EH (cell line): Measurements from ENCODE around the gene RAB27B.
A peak's percentile ranks its signal among the peaks of the same experiment; 100 is the strongest.

ENCODE experiments used
- DNase-seq: peaks from one replicate; pipeline ENCODE4 v3.0.0-alpha.2; 2015; ENCODE audit warnings: low read depth

Gene RAB27B

GRCh38 chr18:54910161-54910919 lies 82.1 kb downstream of the RAB27B start:
- DNase-seq: no peak

DNA sequence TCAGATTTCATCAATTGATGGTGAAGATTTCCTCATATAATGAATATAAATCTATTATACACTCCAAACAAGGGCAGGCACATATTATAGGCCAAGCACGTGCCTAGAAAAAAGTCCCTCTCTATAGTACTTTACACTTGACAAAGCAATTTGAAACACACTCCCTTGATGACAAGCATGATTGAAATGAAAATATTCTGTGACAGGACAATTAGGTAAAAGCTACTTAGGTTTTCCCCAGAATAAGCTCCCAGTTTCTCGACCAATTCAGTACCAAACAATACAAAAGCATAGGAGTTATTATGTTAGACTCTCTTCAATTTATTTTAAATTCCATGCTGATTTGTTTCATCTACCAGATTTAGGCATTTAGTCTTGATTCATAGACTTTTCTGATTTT lies 83.3 kb downstream of the RAB27B start:
- DNase-seq: no peak

DNA sequence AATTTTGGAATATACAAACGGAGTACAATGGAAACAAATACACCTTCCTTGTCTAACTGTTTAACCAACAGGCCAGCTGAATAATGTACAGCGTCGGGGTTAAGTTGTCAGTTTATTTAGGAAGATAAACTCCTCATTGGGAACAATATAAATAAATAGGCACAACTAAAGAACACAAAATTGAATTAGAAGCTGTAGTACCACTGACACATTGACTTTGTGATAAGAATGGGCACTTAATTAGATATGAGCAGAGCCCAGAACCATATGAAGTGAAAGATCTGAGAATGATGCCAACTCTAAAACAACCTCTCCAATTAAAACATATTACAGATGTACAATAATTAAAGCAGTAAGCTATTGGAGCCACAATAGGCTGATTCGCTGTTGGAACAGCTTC lies 86.5 kb downstream of the RAB27B start:
- DNase-seq: no peak

GRCh38 chr18:54916507-54916906 lies 88.2 kb downstream of the RAB27B start:
- no peak for DNase-seq

DNA sequence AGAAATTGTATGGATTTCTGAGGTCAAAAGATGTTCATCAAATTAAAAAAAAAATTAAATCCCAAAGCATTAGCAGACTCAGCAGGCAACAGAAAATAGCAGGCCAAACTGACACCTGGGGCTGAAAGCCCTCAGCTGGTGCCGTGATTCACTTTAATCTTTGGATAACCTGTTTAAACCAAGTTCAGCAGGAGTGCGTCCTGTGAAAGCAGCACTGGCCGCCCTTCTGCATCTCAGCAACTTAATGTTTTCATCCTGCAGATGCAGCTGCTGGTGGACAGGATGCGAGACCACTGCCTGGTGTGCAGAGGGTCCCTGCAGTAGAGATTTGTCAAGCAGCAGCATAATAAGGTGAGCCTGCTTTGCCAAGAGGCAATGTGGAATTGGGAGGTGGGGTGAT lies 89.8 kb downstream of the RAB27B start:
- no peak for DNase-seq

DNA sequence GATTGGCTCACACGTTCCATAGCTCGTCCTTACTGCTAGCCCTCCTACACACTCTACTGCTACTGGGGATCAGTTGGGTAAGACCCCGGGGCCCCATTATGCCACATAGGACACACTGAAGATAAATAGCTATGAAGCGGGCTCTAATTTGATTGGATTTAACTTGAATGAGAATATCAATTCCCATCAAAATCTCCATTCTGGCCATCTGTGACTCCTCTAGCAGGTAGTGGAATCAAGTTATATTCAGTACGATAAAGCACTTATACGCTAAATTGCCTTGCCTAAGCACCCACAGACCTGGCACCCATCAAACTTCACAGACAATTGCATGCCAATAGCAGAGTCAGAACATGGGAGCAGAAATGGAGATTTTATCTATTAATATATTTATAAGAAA lies 91.1 kb downstream of the RAB27B start:
- DNase-seq: no peak

DNA sequence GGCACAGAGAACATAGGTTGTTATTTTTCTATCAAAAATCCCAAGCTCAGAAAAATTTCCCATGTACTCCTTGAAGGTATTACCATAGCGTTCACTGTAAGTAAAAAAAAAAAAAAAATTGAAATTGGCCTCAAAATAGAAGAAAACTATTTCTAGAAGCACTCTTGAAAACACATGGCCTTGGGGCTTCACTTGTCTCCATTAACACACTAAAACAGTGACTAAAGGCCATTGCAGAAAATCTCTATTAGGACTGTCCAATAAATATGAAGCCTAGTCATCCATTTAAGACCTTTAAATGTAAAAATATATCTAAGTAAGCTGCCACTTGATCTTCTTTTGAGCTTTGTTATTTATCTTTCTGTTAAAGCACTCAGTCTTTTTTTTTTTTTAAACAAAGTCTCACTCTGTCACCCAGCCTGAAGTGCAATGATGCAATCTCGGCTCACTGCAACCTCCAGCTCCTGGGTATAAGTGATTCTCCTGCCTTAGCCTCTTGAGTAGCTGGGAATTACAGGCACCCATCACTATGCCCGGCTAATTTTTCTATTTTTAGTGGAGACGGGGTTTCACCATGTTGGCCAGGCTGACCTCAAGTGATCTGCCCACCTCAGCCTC lies 95.2 kb downstream of the RAB27B start:
- peak; percentile 11 for DNase-seq

DNA sequence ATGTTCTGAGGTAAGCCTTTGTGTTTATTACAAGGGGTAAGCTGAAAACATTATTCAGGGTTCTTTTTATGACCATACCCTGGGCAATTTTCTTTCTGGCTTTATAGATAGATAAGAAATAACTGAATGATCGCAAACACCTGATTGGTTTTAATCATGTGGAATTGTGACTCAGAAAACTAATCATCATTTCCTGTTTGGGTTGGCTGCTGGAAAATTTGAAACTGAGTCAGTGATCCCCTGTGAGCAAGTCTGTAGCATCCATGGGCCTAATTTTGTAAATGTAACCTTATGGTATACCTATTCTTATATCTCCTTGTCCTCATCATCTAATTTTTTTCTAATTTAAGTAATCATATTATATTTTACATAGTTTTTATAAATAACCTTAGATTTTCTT lies 96.7 kb downstream of the RAB27B start:
- peak; percentile 13 for DNase-seq

DNA sequence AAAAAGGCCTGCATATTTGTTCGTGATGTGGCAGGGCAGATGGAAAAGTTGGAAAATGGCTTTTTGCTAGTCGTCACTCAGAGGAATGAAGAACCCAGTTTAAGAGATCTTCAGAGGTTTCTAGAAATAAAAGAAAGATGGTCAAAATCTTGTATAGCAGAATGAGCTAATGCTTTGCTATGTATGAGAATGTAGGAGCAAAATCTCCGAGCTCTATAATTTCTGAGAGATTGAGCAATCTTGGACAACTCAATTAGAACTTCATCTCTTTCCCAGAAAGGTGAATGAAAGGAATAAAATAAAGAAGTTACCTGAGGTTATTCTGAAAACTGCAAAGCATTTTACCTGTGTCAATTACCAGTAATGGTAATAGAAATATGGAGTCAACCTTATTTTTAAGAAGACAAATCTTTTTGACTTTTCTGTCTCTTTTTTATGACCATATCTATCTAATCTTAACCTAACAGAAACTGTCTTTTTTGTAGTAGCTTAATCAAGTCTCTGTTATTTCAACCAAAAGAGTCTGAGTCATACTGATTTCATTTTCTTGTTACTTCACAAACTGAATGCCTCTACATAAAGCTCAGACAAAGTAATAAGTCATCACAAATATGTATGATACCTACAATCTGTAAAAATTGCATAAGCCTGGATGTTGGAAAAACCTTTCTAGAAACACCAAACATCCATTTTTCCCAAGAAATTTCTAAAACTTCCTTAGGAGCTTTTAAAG lies 98.5 kb downstream of the RAB27B start:
- DNase-seq: peak; percentile 31

GRCh38 chr18:54928236-54928635 lies 100.0 kb downstream of the RAB27B start:
- no peak for DNase-seq

DNA sequence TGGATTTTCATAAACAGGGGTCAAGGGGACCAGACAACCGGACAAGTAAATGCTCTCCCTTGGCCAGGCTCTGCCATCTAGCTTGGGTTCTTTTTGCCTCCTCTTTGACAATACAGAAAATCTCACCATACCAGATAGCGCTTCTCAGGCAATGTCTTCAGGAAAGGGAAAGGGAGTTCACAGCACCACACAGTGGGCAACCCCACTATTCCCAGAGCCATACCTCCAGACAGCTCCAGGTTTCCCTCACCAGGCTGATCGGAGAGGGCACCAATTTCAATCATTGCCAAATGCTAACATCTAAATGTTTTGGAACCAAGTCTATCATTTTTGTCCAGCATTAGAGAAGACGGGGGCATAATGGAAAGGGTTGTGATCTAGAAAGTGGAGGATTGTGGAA lies 102.9 kb downstream of the RAB27B start:
- DNase-seq: no peak

DNA sequence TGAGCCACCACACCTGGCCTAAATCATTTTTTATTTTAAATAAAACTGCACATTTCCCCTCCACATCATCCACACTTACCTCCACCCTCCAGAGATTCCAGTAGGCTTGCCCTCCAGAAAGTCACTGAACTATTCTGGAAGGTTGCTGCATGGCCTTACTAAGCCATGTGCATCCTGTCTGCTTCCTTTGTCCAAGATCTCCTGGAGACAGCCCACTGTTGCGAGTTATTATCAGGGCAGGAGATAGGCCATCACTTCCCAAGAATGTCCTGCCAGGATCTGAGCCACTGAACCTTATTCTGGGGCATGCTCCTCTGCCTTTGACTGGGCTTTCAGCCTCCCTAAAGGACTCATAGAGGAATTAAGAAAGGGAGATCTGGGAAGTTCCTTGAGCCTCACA lies 104.2 kb downstream of the RAB27B start:
- DNase-seq: no peak

- no peak for DNase-seq
These were observed 110.2 kb downstream of the RAB27B start for GRCh38 chr18:54938506-54938905.

DNA sequence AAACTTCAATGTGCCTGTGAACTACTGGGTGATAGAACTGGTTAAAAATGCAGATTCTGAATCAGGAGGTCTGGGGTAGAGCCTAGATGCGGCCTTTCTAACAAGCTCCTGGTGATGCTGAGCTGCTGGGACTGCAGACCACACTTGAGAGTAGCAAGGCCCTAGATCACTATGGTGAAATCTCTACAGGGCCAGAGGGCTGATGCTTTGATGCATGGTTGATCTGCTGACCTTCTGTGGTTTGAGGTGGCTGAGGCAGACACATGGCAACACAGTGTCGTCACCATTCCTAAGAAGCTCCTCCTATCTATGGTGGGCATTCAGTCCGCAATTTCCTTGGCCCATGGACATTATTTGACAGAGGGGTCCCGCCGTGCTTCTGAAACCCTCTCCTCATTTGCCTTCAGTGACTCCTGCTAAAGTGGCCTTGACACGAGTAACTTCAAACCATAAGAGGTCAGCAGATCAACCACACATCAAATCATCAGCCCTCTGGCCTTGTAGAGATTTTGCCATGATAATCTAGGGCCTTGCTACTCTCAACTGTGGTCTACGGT lies 111.2 kb downstream of the RAB27B start:
- peak; percentile 11 for DNase-seq

- no peak for DNase-seq
These were observed 113.9 kb downstream of the RAB27B start for GRCh38 chr18:54942144-54942543.

DNA sequence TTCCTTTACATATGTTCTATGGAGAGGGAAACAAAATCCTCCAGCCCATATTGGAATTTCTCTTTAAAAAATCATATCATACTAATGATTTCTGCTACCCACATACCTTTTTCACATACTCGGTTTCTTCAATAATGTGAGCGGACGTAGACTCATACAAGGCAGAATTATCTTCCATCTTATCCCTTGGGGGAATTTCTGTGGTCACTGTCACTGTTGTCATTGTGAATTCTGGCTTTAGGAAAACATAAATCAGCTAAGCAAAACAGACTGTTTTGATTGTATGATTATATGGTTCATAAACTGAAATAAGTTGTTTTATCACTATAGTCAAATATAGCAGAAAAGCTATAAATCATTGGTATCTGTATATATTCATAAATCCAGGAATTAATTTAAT lies 114.3 kb downstream of the RAB27B start:
- DNase-seq: no peak
